K562 (cell line): ENCODE results near the gene UQCR11. TPM values are rescaled to one million over a fixed set of nuclear protein-coding genes. Genes with fewer than 3 reads are reported as not detected.

ENCODE experiments used
- ARID4B ChIP-seq: sonication (generic); formaldehyde crosslinking; IDR thresholded peaks from 2 replicates; pipeline ENCODE4 v1.8.0; 2022; ENCODE audit warnings: mild to moderate bottlenecking, missing genetic modification reagents
- BCOR ChIP-seq: fragments of 450-650 bp; IDR thresholded peaks from 2 replicates; pipeline ENCODE4 v1.6.1; 2016
- CBX8 ChIP-seq: fragments of 200-600 bp; sonication (generic); IDR thresholded peaks from 2 replicates; pipeline ENCODE4 v1.6.1; 2012; ENCODE audit warnings: borderline replicate concordance, mixed run types, low read depth, mild to moderate bottlenecking, moderate library complexity, mixed read lengths, low read length, control low read depth, inconsistent platforms; ENCODE audit not compliant: poor library complexity, severe bottlenecking; ENCODE audit errors: extremely low read depth
- CCAR2 ChIP-seq: fragments of 200-400 bp; formaldehyde crosslinking; IDR thresholded peaks from 2 replicates; pipeline ENCODE4 v1.6.1; 2017; ENCODE audit warnings: mild to moderate bottlenecking, low read depth, low read length
- ESRRA ChIP-seq: fragments of 450-650 bp; IDR thresholded peaks from 2 replicates; pipeline ENCODE4 v1.6.1; 2014; ENCODE audit warnings: low read depth, mild to moderate bottlenecking, moderate library complexity, borderline replicate concordance
- FOXA1 ChIP-seq: fragments of 450-650 bp; IDR thresholded peaks from 2 replicates; pipeline ENCODE4 v1.6.1; 2016; ENCODE audit warnings: mild to moderate bottlenecking, borderline replicate concordance
- FUS ChIP-seq: fragments of 200-400 bp; formaldehyde crosslinking; optimal IDR thresholded peaks from 2 replicates; pipeline ENCODE3; 2017; ENCODE audit warnings: low read depth, low read length
- HDGF ChIP-seq: fragments of 450-650 bp; IDR thresholded peaks from 2 replicates; pipeline ENCODE4 v1.6.1; 2016
- IFI16 ChIP-seq: fragments of 250-450 bp; sonication (Bioruptor Pico); IDR thresholded peaks from 2 replicates; pipeline ENCODE4 v2.1.2; 2022; ENCODE audit warnings: mild to moderate bottlenecking, inconsistent platforms
- MBD2 ChIP-seq: sonication (generic); IDR thresholded peaks from 2 replicates; pipeline ENCODE4 v1.6.1; 2016; ENCODE audit warnings: low read depth, borderline replicate concordance
- NR1H2 ChIP-seq: sonication (generic); formaldehyde crosslinking; IDR thresholded peaks from 2 replicates; pipeline ENCODE4 v1.4.0; 2020; ENCODE audit warnings: mild to moderate bottlenecking, missing genetic modification reagents
- PHTF2 ChIP-seq: fragments of 250-450 bp; sonication (Bioruptor Pico); IDR thresholded peaks from 2 replicates; pipeline ENCODE4 v1.5.0; 2021; ENCODE audit warnings: mild to moderate bottlenecking
- RBM14 ChIP-seq: fragments of 200-400 bp; formaldehyde crosslinking; IDR thresholded peaks from 2 replicates; pipeline ENCODE4 v1.6.1; 2018; ENCODE audit warnings: low read depth, mild to moderate bottlenecking, low read length, moderate library complexity, borderline replicate concordance; ENCODE audit not compliant: insufficient read depth
- RCOR1 ChIP-seq, 2 experiments: IDR thresholded peaks; 2 replicates each; pipeline ENCODE4 v1.6.1; 2012; ENCODE audit warnings: low read depth in 2 of 2, low read length in 2 of 2, borderline replicate concordance in 1 of 2, improper control_type of control experiment in 1 of 2
- RNF219 ChIP-seq: fragments of 250-450 bp; sonication (Bioruptor Pico); IDR thresholded peaks from 2 replicates; pipeline ENCODE4 v1.5.0; 2022; ENCODE audit warnings: mild to moderate bottlenecking
- SLC30A9 ChIP-seq: fragments of 250-450 bp; sonication (Bioruptor Pico); IDR thresholded peaks from 2 replicates; pipeline ENCODE4 v1.8.0; 2022; ENCODE audit warnings: mild to moderate bottlenecking, moderate library complexity
- SMARCB1 ChIP-seq: IDR thresholded peaks from 2 replicates; pipeline ENCODE4 v1.6.1; 2011; ENCODE audit warnings: improper control_type of control experiment, low read depth; ENCODE audit not compliant: insufficient read length
- SP2 ChIP-seq: IDR thresholded peaks from 2 replicates; pipeline ENCODE4 v1.6.1; 2011; ENCODE audit warnings: mild to moderate bottlenecking, low read depth, low read length, moderate library complexity; ENCODE audit not compliant: poor library complexity, severe bottlenecking; ENCODE audit errors: extremely low read depth
- TAF1 ChIP-seq: IDR thresholded peaks from 2 replicates; pipeline ENCODE4 v1.6.1; 2011; ENCODE audit warnings: mild to moderate bottlenecking, low read length, moderate library complexity; ENCODE audit not compliant: insufficient read depth, control insufficient read depth, severe bottlenecking; ENCODE audit errors: extremely low read depth
- TCF15 ChIP-seq: fragments of 250-450 bp; sonication (Bioruptor Pico); IDR thresholded peaks from 2 replicates; pipeline ENCODE4 v1.8.0; 2022; ENCODE audit warnings: moderate library complexity, mild to moderate bottlenecking, inconsistent platforms
- polyA plus RNA-seq, 8 experiments: library from polyadenylated mRNA; depleted of rRNA in 4 of 8; stranded (reverse) in 5 of 8; unstranded in 3 of 8; fragments of >200 nt; fragmentation: Nextera tagmentation in 2 of 8; fragmentation: Illumina TruSeq in 1 of 8; extraction: Ambion mirVana in 2 of 8; extraction: Trizol in 1 of 8; gene quantifications; 2 replicates each; pipeline versions ENCODE4 v1.2.1 to v1.2.3, GENCODE V29; 2011 to 2014; ENCODE audit warnings: inconsistent platforms in 1 of 8, missing spikeins in 1 of 8
- total RNA-seq, 7 experiments: library from RNA; depleted of rRNA in 6 of 7; stranded (reverse); fragments of >200 nt in 6 of 7; fragmentation: Illumina TruSeq in 2 of 7; extraction: Trizol in 2 of 7; gene quantifications; 2 replicates each; pipeline versions ENCODE4 v1.2.1 to v1.2.3, GENCODE V29; 2011 to 2021; ENCODE audit warnings: low replicate concordance in 1 of 7

The UQCR11 gene
- total and polyA plus RNA-seq, 9 of the 15 experiments (the other 6 are each of a cell fraction or from before 2014, with no cell fraction given) = 57.6 to 394 (median 259) TPM

- TF ChIP-seq ARID4B (peak; percentile 1), FUS (no peak), RBM14 (no peak; the same call in 1 of the 2 replicates), SMARCB1 (no peak), ESRRA (peak; percentile 72), FOXA1 (no peak), CBX8 (no peak), HDGF (no peak), IFI16 (no peak), NR1H2 (CRISPR knock-in tag) (no peak), MBD2 (no peak), TAF1 (peak; percentile 49), TCF15 (CRISPR knock-in tag) (no peak), RCOR1 (IDR thresholded peaks at IDR 0.05; ENCODE audit: borderline replicate concordance in 1 of 2, low read depth in 2 of 2, low read length in 2 of 2) (no peak), SP2 (no peak), CCAR2 (no peak), PHTF2 (CRISPR knock-in tag) (no peak), SLC30A9 (CRISPR knock-in tag) (no peak), RNF219 (CRISPR knock-in tag) (no peak), BCOR (no peak)
Measured at GRCh38 chr19:1605236-1606137, at the start of gene UQCR11 (continued).
